DMS53 treated with DMSO at 0.1 percent for 48 hours (cell line): ENCODE results near the gene DVL3.

Source experiments
- DNase-seq: peaks from one replicate; lab custom pipeline; 2025; ENCODE audit not compliant: unreplicated experiment; lab: John Stamatoyannopoulos, UW

The DVL3 gene

GRCh38 chr3:184176377-184177330 lies 21.5 kb downstream of the DVL3 start:
- DNase-seq: no peak

DNA sequence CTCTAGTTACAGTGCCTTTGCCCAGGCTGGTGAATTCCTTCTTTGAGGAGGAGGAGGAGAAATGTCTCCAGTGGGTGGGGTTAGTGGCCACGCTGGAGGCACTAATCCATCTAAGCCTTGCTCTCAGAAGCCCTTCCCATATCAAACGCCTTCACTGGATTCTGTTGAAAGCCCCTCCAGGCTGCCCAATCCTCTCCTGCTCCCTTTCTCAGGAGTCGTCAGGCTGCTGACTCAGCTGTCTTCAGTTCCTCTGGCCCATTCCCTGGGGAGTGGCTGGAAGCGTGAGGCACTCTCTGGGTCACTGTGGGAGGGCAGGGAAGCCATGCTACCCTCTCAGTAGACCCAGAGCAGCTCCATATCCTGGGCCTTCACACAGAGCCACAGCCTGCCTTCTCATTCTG lies 22.2 kb downstream of the DVL3 start:
- no peak for DNase-seq

GRCh38 chr3:184177767-184178306 lies 22.7 kb downstream of the DVL3 start:
- no peak for DNase-seq

GRCh38 chr3:184178521-184179138 lies 23.5 kb downstream of the DVL3 start:
- no peak for DNase-seq

DNA sequence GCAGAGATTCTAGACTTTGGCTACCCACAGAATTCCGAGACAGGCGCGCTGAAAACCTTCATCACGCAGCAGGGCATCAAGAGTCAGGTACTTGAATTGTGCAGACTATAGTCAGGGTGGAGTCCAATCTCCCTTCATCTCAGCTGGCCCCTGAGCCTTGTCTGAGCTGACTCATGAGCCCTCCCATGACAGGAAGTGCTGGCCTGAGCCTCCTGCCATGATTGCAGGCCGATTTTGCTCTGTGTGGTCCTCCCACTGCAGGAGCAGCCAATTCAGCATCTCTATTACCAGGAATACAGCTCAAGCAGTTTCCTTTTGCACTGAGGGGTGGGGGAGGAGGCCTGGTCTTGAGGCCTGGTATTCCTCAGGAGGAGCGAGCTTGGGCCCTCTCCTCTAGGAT lies 25.0 kb downstream of the DVL3 start:
- no peak for DNase-seq

GRCh38 chr3:184181596-184181995 lies 26.4 kb downstream of the DVL3 start:
- no peak for DNase-seq

GRCh38 chr3:184183679-184184078 lies 28.5 kb downstream of the DVL3 start:
- no peak for DNase-seq

DNA sequence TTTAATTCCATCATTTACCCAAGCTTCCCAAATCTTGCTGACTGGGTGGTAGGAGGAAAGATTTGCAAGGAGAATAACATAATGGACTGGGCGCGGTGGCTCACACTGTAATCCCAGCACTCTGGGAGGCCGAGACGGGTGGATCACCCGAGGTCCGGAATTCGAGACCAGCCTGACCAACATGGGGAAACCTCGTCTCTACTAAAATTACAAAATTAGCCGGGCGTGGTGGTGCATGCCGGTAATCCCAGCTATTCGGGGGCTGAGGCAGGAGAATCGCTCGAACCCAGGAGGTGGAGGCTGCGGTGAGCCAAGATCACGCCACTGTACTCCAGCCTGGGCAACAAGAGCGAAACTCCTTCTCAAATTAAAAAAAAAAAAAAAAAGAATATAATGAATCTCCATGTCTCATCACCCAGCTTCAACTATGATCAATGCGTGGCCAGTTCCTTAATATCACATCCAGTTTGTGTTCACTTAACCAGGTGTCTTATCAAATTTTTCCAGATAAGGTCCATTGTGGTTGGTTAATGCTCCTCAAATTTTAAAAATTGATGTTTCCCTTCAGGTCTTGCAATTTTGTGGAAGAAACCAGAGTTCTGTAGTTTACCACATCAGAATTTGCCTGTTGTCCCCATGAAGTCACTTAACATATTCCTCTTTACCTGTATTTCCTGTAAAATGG lies 29.5 kb downstream of the DVL3 start:
- DNase-seq: no peak

DNA sequence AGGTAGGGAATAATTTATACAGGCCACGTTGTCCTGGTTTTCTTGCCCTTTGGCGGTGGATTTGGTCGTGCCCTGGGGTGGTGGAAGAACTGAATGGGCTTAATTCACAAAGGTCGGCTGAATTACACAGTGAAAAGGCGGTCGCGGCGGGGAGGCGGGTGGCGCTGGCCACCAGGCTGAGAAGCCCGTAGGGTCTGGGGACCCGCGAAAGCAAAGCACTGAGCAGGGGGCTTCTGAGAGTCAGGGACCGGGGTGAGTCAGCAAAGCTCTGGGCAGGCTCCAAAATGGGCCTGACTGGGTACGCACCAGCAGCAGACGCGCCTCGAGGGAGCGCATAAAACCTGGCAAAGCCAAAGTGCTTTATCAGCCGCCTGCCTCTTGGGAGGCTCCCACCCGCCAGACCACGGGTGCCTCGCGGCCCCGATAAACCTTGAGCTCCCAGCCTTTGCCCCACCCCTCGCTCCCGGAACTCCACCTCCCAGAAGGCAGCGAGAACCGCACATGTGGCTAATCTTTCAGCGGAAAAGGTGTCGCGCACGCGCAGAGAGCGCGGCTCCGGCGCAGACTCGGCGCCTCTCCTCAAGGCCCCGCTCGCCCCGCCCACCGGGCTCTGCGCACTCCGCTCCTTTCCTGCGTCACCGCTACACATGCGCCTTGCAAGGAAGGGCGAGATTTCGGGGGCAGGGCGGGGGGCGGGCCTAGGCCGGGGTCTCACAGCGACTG lies 30.4 kb downstream of the DVL3 start:
- DNase-seq: peak; percentile 96

DNA sequence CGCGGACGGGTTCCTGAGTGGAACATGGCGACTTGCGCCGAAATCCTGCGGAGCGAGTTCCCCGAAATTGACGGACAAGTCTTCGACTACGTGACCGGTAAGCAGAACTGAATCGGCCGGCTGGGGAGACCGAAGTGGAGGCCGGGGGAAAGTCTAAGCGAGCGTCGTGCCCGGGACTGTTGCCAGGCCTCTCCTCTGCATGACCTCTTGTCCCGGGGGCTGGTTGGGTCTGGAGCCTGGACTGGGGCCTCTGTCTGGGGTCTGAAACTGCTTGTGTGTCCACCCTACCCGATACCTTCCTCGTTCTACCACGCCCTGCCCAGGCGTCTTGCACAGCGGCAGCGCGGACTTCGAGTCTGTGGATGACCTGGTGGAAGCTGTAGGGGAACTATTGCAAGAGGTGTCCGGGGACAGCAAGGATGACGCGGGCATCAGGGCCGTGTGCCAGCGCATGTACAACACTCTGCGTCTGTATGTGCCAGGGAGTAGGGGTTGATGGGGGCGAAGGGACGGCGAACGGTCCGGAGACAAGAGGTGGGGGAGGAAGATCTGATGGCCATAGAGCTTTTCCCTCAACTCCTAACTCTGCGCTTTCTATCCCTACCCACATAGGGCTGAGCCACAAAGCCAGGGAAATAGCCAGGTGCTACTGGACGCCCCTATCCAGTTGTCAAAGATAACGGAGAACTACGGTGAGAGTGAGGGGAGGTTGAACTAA lies 31.2 kb downstream of the DVL3 start, which contains the start of gene ABCF3:
Gene ABCF3 (plus strand): TSS at position 16 of the 718 bp plus-strand sequence. CDS start 9 bp downstream, at position 25.
- DNase-seq: no peak

DNA sequence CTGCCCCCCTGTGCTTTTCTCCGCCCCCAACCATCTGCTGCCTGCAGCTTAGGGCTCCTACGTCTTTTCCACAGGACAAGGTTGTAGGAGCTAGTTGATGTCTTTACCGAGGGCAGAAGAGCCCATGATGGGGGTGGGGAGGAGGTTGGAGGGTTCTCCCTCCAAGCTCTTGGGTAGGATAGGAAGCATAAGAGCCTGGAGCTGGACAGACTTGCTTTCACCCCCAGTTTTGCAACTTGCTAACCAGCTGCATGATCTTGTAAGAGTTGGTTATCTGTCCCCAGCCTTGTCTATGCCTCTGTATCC lies 31.7 kb downstream of the DVL3 start:
- no peak for DNase-seq

- DNase-seq: no peak
These were observed 32.9 kb downstream of the DVL3 start for GRCh38 chr3:184188080-184188479.

- no peak for DNase-seq
These were observed 34.2 kb downstream of the DVL3 start for GRCh38 chr3:184189421-184189820.

DNA sequence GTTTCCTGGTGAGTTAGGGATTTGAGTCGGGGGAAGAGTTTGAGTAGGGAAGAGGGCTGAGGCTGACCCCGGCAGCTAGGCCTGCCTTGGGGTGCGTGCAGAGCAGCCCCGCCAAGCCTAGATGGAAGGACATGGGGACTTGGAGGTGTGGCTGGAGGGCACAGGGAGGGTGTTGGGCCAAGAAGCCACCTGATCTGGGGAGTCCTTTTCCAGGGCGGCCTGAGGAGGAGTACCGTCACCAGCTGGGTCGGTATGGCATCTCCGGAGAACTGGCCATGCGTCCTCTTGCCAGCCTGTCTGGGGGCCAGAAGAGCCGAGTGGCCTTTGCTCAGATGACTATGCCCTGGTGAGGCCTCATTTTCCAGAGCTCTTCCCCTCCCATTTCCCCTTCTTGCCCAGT lies 37.7 kb downstream of the DVL3 start:
- DNase-seq: no peak

- DNase-seq: no peak
These were observed 38.9 kb downstream of the DVL3 start for GRCh38 chr3:184193991-184194539.

GRCh38 chr3:184196536-184196935 lies 41.4 kb downstream of the DVL3 start:
- peak; percentile 14 for DNase-seq

GRCh38 chr3:184198509-184198908 lies 43.3 kb downstream of the DVL3 start:
- DNase-seq: no peak

DNA sequence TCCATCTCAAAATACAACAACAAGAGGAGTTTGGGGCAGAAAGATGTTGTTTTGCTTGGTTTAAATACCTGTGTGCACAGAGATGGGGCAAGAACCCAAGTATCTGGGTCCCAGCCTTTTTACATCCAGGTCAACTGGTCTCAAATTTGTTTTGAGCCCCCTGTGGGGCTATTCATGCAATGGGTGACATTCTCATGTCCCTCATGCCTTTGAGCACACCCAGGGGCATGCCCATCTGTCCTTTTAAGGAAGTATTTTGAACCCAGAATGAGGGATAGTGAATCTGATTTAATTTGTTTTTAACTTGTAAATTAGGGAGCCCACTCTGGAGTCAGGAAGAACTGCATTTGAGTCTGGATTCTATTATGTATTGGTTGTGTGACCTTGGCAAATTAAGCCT lies 45.6 kb downstream of the DVL3 start:
- no peak for DNase-seq

GRCh38 chr3:184203526-184203925 lies 48.3 kb downstream of the DVL3 start:
- no peak for DNase-seq
